Activated T-cell treated with anti-CD3 and anti-CD28 coated beads for 1 hour (primary cell): ENCODE measurements around the gene ZNF234.
"Not testable (repeated sequence)": the region's sequence is repeated elsewhere in the genome, so short reads cannot be mapped to it uniquely, and the experiment has no call there.

ENCODE experiments used
- DNase-seq: peaks from one replicate; pipeline ENCODE4 v3.0.0-alpha.2; 2020; ENCODE audit warnings: low read depth

ZNF234 gene

GRCh38 chr19:44182145-44182544 lies 40.8 kb downstream of the ZNF234 start:
- DNase-seq, result no peak

- no peak for DNase-seq
Observed at GRCh38 chr19:44190020-44190419, 48.7 kb downstream of the ZNF234 start.

GRCh38 chr19:44192127-44192526 lies 50.8 kb downstream of the ZNF234 start:
- no peak for DNase-seq

- DNase-seq, result no peak
Observed at GRCh38 chr19:44196772-44197171, 55.4 kb downstream of the ZNF234 start.

- DNase-seq, result no peak
Observed at GRCh38 chr19:44202470-44202869, 61.1 kb downstream of the ZNF234 start.

- DNase-seq, result no peak
Observed at GRCh38 chr19:44202974-44203373, 61.6 kb downstream of the ZNF234 start.

GRCh38 chr19:44203877-44204276 lies 62.5 kb downstream of the ZNF234 start:
- not testable (repeated sequence) for DNase-seq

- DNase-seq, result no peak
Observed at GRCh38 chr19:44204772-44205171, 63.4 kb downstream of the ZNF234 start.

GRCh38 chr19:44207126-44207803 lies 65.9 kb downstream of the ZNF234 start:
- DNase-seq, result peak; percentile 63
